Posterior vena cava (tissue), 2 donors: ENCODE measurements around the gene CYFIP2. TPM values are rescaled to one million over a fixed set of nuclear protein-coding genes. Genes with fewer than 3 reads are reported as not detected.

ENCODE experiments used
- DNase-seq: peaks from one replicate; pipeline ENCODE4 v3.0.0-alpha.2; 2020; ENCODE audit warnings: low spot score
- intact Hi-C, 2 donors: fragments of 100-400 bp; cut with DNase I; formaldehyde crosslinking; loops; one replicate each; pipeline versions ENCODE4 v1.14.1 to v1.14.2; 2022 to 2023
- total RNA-seq, 2 donors: library from RNA; stranded (reverse); fragmentation: NEBNext Ultra II Directional; extraction: Animal tissue kit (Norgen Biotek cat#: 25700); gene quantifications; one replicate each; pipeline ENCODE4 v1.2.1, GENCODE V29; 2021
- donor health status: DM: yes; HTN: yes; CAD: no.
- donor health status: DM: yes; HTN: yes; CAD: no.

Gene CYFIP2
- total RNA-seq, 2 donors from 2014 or later = 96.6 to 109 TPM

DNA sequence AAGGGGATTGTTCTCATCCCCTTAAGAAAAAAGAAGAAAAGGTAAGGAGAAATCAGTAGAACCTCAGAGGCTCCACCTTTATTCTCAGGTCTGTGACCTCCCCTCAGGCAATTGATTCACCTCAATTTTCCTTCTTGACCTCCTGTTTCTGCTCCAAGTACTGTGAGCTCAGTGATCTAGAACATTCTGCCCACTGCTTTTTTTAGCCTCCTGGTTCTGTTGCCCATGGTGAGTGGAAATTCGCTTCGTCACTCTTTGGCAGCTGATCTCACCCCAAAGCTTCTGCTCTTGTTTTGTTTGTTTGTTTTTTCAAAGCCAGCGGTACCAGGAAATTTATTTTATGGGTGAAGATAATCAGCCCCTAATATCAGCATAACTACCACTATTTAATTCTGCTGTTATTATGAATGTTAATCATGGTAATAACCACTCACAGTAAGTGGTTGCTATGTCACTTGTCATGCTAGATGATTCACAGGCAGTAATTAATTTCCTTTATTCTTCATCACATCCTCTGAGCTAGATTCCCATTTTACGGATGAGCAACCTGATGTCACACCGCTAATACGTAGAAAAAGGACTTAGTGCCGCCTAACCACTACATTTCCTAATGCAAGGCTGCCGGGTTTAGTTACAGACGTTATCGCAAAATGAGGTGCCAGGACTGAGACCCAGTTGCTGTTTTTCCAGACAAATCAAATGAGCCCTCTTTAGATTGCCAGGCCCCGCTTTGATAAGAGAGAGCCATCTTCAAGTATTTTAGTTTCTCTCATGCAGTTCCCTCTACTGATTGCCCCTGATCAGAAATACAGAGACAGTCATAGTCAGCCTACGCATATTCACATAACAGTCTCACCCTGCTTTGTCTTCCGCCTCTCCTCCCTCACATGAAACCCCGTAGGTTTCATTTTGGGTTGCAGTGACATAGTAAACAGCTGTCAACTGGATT lies 78.2 kb downstream of the CYFIP2 start:
- DNase-seq = no peak
- intact Hi-C loops = no loop called here

DNA sequence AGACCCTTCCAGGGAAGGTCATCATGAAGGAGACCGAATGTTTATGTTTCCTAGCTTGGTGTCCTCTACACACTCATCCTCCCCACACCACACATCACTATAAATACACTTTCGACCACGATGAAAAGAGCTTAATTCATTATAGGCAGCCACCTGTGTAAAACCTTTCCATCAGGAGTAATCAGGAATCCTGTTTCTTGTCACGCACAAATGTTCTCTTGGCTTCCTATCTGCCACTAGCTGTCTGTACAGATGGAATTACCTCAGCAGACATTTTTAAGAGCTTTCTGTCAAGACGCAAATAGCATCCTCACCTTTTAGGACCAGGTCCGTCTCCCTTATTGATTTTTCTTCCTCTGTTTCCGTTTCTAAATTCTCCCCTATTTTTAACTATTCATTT lies 79.1 kb downstream of the CYFIP2 start:
- intact Hi-C loops = no loop called here
- no peak for DNase-seq

DNA sequence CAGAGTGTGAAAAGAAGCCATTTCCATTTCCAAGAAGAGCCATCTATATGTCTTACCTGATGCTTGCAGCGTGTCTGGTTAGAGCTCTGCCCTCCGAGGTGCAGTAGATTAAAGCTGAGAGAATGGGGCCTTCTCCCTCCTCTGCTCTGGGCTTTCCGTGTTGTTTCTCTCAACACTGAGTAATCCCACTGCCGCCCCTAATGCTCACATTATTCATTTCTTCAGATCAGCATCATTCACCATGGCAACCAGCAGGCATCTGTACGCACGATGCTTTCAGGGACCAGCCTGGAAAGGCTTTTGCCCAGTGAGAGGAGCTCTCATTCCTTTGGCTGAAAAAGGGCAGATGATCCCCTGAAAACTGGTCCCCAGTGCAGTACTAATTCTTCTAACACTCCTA lies 79.6 kb downstream of the CYFIP2 start:
- intact Hi-C loops = no loop called here
- no peak for DNase-seq

DNA sequence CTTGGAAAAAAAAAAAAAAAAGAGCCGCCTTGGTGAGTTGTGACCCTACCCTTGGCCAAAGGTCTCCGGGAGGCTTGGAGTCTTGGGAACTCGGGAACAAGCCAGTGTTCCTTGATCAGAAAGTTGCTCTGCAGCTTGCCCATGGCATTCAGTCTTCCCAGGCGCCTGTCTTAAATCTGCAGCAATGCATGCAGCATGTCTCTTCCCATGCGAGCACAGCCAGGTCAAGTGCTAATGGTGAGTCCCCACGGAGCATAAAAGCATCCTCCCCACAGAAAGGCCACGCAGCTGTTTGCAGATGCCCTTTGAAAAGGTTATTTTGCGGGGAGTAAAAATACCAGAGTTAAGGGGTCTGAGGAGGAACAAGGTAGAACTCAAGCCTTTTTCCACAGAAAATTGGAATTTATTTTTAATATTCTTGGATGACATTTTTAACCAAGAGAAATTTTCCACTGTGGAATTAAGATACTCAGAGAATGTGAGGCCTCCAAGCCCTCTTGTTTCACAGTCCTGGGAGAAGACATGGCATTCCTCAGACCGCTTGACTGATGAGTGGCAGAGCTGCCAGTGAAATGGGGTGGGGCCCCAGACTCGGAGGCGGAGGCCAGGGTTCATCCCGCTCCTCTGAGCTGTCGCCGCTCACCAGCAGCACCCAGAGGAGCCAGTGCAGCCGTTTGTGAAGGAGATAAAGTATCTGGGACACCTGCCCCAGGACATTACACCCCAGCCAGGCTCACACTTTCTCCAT lies 81.6 kb downstream of the CYFIP2 start:
- no peak for DNase-seq
- intact Hi-C loops = no loop called here

DNA sequence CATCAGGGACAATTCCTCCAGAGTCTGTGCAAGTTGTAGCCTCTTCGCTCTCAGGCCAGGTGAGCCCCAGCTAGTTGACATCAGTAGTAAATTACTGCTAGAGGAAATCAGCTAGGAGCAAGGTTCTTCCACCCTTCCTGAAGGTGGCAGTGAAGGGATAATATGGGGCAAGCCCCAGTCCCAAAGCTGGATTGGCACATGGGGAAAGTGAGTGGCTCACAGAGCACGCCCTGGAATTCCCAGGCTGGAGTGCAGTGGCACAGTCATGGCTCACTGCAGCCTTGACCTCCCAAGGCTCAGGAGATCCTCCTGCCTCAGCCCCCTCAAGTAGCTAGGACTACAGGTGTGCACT lies 82.1 kb downstream of the CYFIP2 start:
- DNase-seq = no peak
- intact Hi-C loops = no loop called here

DNA sequence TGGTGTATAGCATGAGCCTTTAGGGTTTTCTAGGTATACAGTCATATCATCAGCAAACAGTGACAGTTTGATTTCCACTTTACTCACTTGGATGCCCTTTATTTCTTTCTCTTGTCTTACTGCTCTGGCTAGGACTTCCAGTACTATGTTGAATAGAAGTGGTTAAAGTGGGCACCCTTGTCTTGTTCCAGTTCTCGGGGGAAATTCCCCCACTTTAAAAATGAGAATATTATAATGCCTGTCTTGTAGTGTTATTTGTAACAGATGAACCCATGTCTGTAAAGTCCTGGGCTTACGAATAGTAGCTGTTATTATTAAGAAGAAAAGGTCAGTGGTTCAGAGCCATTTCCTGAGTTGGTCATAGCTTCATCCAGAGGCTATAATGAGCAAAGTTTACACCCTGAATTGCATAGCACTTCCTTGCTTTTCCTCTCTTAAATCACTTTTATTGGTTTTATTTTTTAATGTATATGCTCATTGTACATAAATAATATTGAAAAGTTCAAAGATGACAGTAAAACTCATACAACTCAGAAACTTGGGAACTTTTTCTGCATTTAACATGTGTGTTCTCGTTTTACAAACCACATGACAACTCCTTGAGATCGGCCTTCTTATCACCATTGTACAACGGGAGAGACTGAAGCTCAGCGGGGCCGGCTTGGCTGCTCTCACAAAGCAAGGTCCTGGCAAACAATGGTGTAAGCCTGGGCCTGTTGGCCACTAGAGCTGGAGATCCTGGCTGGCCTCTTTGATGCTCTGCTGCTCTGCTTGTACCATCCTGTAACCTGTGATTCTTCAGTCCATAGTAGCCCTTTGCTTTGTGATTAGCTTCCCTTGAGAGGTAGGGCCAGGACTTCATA lies 85.2 kb downstream of the CYFIP2 start:
- no peak for DNase-seq
- intact Hi-C loops = no loop called here

DNA sequence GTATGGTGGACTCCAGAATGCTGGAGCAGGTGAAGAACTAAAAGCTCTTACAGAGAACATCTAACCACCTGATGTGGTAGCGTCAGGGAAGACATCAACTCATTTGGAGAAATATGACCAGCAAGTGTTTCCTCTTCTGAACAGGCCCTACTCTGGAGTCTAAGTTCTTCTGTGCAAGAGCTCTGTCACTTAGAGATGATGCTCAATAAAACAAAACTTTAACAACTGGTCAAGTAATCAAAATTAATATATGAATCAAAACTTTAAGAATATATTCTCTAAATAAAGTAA lies 85.8 kb downstream of the CYFIP2 start:
- intact Hi-C loops = no loop called here
- DNase-seq = no peak

DNA sequence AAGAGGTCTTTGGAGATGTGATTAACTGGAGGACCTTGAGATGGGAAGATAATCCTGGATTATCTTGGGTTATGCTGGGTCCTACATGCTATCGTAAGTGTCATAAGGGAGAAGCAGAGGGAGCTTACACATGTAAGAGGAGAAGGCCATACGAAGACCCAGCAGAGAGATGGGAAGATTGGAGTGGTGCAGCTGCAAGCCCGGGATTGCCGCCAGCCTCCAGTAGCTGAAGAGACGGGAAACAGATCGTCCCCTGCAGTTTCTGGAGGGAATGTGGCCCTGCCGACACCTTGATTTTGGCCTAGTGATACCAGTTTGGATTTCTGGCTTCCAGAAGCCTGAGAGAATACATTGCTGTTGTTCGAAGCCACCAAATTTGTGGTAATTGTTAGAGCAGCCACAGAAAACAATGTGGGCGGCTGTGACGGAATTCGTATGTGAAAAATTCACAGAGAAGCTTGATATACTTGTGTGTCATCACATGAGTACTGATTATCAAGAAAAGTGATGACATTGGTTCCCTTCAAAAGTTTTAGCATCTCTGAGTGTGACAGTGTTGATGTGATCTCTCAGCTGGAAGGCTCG lies 86.9 kb downstream of the CYFIP2 start:
- no peak for DNase-seq
- intact Hi-C loops = no loop called here

DNA sequence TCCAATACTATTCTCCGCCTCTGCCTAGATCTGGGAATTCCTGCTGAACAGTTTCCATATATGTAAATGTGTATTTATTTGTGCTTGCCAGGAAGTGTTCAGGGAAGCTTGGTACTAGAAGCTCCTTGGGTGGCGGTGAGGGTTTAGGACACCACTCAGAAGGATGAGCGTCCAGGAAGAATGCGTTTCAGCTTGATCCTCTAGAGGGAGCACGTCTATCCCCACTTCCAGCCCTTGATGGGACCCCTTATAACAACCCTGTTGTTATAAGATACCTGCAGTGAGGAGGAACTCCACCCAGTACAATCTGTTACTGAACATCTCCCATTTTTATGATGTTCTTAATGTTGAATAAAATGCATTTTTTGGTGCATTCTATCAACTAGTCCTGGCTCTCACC lies 88.9 kb downstream of the CYFIP2 start:
- intact Hi-C loops = no loop called here
- no peak for DNase-seq

DNA sequence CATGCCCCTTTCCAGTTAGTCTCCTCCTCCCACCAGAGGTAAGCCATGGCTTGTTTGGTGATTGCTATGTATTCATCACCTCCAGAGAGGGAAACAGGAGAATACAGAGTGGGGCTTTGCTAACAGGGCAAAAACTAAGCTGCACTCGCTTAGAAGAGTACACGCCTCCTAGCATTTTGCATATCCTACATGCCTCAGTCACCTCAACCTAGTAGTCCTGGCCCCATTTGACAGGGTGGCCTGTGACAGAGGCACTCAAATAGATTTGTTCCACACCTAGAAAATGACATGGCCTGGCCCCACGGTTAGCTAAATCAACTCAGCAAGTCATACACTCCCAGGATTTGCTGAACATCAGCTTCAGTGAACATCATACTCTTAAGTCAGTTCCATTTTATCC lies 90.7 kb downstream of the CYFIP2 start:
- intact Hi-C loops = no loop called here
- no peak for DNase-seq

DNA sequence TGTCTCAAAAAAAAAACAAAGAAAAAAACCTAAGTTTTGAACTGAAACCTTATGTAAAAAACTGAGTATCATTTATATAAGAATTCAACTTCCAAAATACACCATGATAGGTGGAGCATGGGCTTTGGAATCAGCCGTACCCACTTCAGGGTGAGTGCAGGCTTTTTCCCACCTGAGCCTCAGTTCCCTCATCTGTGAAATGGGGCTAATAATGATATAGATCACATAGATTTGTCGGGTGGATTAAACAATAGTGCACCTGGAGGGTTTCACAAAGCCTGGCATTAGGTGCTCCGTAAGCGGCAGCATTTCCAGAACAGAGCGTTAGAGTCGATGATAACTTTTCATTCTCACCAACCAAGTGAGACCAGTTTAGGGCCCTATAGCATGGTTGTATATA lies 91.9 kb downstream of the CYFIP2 start:
- no peak for DNase-seq

DNA sequence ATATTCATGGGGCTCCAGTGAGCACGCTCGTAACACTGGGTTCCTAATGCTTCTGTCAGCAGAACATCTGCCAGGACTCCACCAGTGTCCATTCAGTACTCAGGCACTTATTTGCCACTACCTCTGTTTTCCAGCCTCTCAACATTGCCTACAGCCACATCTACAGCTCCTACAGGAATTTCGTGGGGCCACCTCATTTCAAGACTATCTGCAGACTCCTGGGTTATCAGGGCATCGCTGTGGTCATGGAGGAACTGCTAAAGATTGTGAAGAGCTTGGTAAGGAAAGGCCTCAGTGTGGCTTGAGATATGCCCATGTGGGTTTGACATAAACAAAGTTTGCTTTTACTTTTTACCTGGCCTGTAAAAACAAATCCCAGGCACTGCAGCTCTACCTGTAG lies 92.9 kb downstream of the CYFIP2 start:
- intact Hi-C loops = no loop called here
- no peak for DNase-seq

More for the DNA sequence above, 91.9 kb downstream of the CYFIP2 start:
- intact Hi-C loops = no loop called here

DNA sequence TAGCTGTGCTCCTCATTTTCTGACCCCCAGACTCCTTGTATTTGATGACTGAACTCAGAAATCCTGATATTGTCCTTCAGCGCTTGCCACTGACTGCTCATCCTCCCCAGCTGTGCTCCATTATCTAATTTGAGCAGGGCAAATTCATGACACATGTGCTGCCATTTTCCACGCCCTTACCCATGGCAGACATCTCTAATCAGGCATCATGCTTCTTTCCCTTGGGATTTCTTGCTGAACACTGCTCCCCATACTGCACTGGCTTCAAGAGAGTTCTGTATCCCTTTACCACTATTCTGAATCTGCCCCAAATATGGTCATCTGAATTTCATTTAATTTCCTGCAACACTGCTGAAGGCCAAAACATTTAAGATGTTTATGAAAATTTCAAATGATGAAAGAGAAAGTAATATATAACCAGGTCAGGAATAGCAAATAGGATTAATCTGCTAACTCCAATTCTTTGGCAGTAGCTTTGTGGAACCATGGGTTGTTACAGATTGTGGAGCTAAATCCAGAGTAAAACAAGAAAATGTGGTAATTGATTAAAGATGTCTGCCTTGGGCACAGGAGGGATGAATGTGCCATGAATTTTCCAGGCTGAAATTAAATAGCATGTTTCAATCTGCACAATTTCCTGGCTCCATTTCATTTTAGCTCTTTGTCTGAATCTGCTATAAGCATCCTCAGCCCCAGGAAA lies 93.6 kb downstream of the CYFIP2 start:
- intact Hi-C loops = loop anchor here in 1 of 2 donors (10.0 kb wide), 1 partner anchor 355 kb away; no protein-coding TSS in a partner anchor
- no peak for DNase-seq

DNA sequence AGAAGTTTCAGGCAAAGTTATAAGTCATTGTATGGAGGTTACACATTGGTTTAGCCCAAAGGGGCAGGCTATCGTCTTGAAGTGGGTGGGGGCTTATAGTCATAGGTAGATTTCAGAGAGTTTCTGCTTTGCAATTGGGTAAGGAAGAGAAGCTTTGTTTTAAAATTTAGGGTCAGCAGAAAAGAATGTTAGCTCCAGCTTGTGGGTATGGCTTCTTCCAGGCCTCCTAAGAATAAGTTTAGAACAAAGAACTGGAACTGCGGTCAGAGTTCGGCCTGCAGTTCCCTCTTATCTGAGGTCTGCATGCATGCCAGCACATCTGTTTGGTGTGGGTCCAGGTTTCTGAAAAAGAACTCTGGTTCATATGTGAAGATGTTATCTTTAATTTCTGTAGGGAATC lies 96.1 kb downstream of the CYFIP2 start:
- DNase-seq = no peak
- intact Hi-C loops = loop anchor here in 1 of 2 donors (10.0 kb wide), 1 partner anchor 353 kb away; no protein-coding TSS in a partner anchor

DNA sequence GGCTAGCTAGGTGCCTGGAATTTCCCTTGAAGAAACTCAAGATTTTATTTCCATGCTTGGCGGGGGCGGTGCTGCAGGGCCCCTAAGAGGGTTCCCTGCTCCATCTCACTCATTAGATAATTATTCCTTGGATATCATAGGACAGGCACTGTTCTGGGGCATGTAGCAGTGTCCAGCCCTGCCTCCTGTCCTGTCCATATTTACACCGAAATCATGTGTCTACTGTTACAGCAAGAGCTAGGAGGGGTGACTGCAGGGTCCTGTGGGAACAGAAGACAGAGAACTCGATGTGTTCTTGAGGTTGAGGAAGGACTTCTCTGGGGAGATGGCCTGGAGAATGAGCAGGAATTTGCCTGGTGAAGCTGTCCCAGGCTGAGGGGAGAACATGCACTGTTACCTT lies 96.6 kb downstream of the CYFIP2 start:
- intact Hi-C loops = loop anchor here in 1 of 2 donors (10.0 kb wide), 1 partner anchor 352 kb away; no protein-coding TSS in a partner anchor
- no peak for DNase-seq

DNA sequence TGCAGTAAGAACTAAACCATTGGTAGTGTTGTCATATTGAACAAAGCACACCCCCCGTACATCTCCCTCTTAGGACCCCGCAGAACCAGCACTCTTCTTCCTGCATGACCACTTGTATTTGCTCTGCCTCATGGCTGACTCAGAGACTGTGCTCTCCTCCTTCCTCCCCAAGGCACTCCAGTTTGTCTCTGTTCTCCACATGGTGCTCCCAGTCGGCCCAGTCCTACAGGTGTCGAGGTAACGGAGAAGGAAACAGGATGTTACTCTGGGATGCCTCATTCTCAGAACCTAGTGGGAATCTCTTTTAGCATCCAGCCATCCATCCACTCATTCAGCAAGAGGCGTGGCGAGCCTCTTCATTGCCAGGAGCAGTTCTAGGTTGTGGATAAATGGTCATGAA lies 97.1 kb downstream of the CYFIP2 start:
- intact Hi-C loops = loop anchor here in 1 of 2 donors (10.0 kb wide), 1 partner anchor 352 kb away; no protein-coding TSS in a partner anchor

DNA sequence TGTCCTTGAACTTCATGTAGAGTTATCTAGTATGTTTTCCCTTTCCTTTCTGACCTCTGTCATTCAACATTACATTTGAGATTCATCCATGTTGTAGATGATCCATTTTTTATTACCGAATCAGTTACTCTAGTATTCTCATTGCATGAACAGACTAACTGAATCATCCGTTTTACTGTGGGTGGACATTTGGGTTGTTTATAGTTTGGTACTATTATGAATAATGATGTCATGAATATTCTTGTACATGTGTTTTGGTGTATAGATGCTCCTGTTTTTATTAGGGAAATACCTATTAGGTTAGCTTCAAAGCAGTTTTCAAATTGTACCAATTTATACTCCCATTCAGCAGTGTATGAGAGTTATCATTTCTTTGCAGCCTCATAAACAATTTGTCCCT lies 99.8 kb downstream of the CYFIP2 start:
- DNase-seq = no peak
- intact Hi-C loops = loop anchor here (5.0 to 10.0 kb wide), 2 partner anchors 107 to 349 kb away; no protein-coding TSS in a partner anchor

More for the DNA sequence above, 97.1 kb downstream of the CYFIP2 start:
- DNase-seq = no peak
